KMS-11 (cell line): ENCODE measurements around the gene BNC2.
"Not testable (repeated sequence)": the region's sequence is repeated elsewhere in the genome, so short reads cannot be mapped to it uniquely, and the experiment has no call there.

ENCODE experiments used
- H2AFZ ChIP-seq: fragments of 200-600 bp; sonication (generic); 2 replicates; pipeline ENCODE4 v1.6.1; 2016; ENCODE audit warnings: antibody characterized with exemption, mixed run types, low read depth
- H3K27ac ChIP-seq: fragments of 200-600 bp; sonication (generic); 2 replicates; pipeline ENCODE4 v1.6.1; 2016; ENCODE audit warnings: mild to moderate bottlenecking, mixed run types
- H3K27me3 ChIP-seq: fragments of 200-600 bp; sonication (generic); 2 replicates; pipeline ENCODE4 v1.6.1; 2017; ENCODE audit warnings: mild to moderate bottlenecking, low read depth, mixed run types, moderate library complexity; ENCODE audit not compliant: insufficient read depth
- H3K36me3 ChIP-seq: fragments of 200-600 bp; sonication (generic); 2 replicates; pipeline ENCODE4 v1.6.1; 2017; ENCODE audit warnings: mild to moderate bottlenecking, mixed run types; ENCODE audit not compliant: insufficient read depth
- H3K4me1 ChIP-seq: fragments of 200-600 bp; sonication (generic); 2 replicates; pipeline ENCODE4 v1.6.1; 2016; ENCODE audit warnings: mild to moderate bottlenecking, low read depth, mixed run types; ENCODE audit not compliant: poor library complexity, severe bottlenecking
- H3K4me2 ChIP-seq: fragments of 200-600 bp; sonication (generic); 2 replicates; pipeline ENCODE4 v1.7.0; 2016; ENCODE audit warnings: mild to moderate bottlenecking, mixed run types
- H3K4me3 ChIP-seq: fragments of 200-600 bp; sonication (generic); IDR thresholded peaks from 2 replicates; pipeline ENCODE4 v1.6.1; 2017; ENCODE audit warnings: low read depth, low read length, mixed read lengths; ENCODE audit not compliant: insufficient read depth
- H3K79me2 ChIP-seq: fragments of 200-600 bp; sonication (generic); 2 replicates; pipeline ENCODE4 v1.6.1; 2016; ENCODE audit warnings: low read depth, mixed run types; ENCODE audit not compliant: insufficient read depth
- H3K9ac ChIP-seq: fragments of 200-600 bp; sonication (generic); 2 replicates; pipeline ENCODE4 v1.6.1; 2016; ENCODE audit warnings: mild to moderate bottlenecking, mixed run types
- H4K20me1 ChIP-seq: fragments of 200-600 bp; sonication (generic); 2 replicates; pipeline ENCODE4 v1.6.1; 2016; ENCODE audit warnings: mild to moderate bottlenecking, mixed run types; ENCODE audit not compliant: insufficient read depth
- CTCF ChIP-seq: fragments of 200-600 bp; sonication (generic); conservative IDR thresholded peaks from 2 replicates; pipeline ENCODE4 v1.6.1; 2017; ENCODE audit warnings: low read depth, mild to moderate bottlenecking, antibody characterized with exemption, low read length, moderate library complexity, mixed read lengths

The BNC2 gene

GRCh38 chr9:16885931-16886330, 15.5 kb upstream of the BNC2 start:
- H3K4me2 ChIP-seq, result no peak overlapping the region

GRCh38 chr9:16884952-16885513, 14.6 kb upstream of the BNC2 start:
- no peaks in the 10 kb centered on the region for H4K20me1 ChIP-seq
- no peak overlapping the region for H3K4me3 ChIP-seq
- no peak for TF ChIP-seq CTCF
- no peaks in the 10 kb centered on the region for H3K4me1 ChIP-seq
- no peaks in the 10 kb centered on the region for H3K79me2 ChIP-seq
- H3K9ac ChIP-seq, result no peak overlapping the region
- no peak overlapping the region for H3K4me2 ChIP-seq
- no peaks in the 10 kb centered on the region for H3K36me3 ChIP-seq
- H3K27me3 ChIP-seq, result no peaks in the 10 kb centered on the region
- H2AFZ ChIP-seq, result no peak overlapping the region
- no peak overlapping the region for H3K27ac ChIP-seq

More at GRCh38 chr9:16885931-16886330, 15.5 kb upstream of the BNC2 start:
- Histone ChIP-seq H3K79me2 (no peaks in the 10 kb centered on the region), H3K4me3 (no peak overlapping the region), H3K27me3 (no peaks in the 10 kb centered on the region), H3K9ac (no peak overlapping the region), H3K36me3 (no peaks in the 10 kb centered on the region), H2AFZ (no peak overlapping the region), H3K27ac (no peak overlapping the region), H3K4me1 (no peaks in the 10 kb centered on the region), H4K20me1 (no peaks in the 10 kb centered on the region)
- no peak for TF ChIP-seq CTCF

- Histone ChIP-seq H4K20me1 (no peaks in the 10 kb centered on the region), H3K4me1 (no peaks in the 10 kb centered on the region)
These were observed 13.9 kb upstream of the BNC2 start for GRCh38 chr9:16884373-16884772.

GRCh38 chr9:16883586-16883985, 13.1 kb upstream of the BNC2 start:
- TF ChIP-seq CTCF, result no peak
- Histone ChIP-seq H3K79me2 (no peaks in the 10 kb centered on the region), H3K4me3 (no peak overlapping the region), H2AFZ (no peak overlapping the region), H4K20me1 (no peaks in the 10 kb centered on the region), H3K4me1 (no peaks in the 10 kb centered on the region), H3K27me3 (no peaks in the 10 kb centered on the region), H3K9ac (no peak overlapping the region), H3K27ac (no peak overlapping the region), H3K4me2 (no peak overlapping the region), H3K36me3 (no peaks in the 10 kb centered on the region)

More at GRCh38 chr9:16884373-16884772, 13.9 kb upstream of the BNC2 start:
- Histone ChIP-seq H3K9ac (no peak overlapping the region), H3K4me3 (no peak overlapping the region), H3K4me2 (no peak overlapping the region), H3K27ac (no peak overlapping the region), H2AFZ (no peak overlapping the region), H3K36me3 (no peaks in the 10 kb centered on the region), H3K79me2 (no peaks in the 10 kb centered on the region), H3K27me3 (no peaks in the 10 kb centered on the region)
- no peak for TF ChIP-seq CTCF

- H3K27me3 ChIP-seq, H3K4me2 ChIP-seq, H3K4me3 ChIP-seq, H3K9ac ChIP-seq, H3K79me2 ChIP-seq, H3K4me1 ChIP-seq, H3K36me3 ChIP-seq, H2AFZ ChIP-seq, H3K27ac ChIP-seq, H4K20me1 ChIP-seq: not testable (repeated sequence)
These were observed 12.0 kb upstream of the BNC2 start for GRCh38 chr9:16882440-16882839.
